DMS53 (cell line): ENCODE measurements around the gene RGS7.

ENCODE experiments used
- DNase-seq: peaks from one replicate; lab custom pipeline; 2025; lab: John Stamatoyannopoulos, UW

Gene RGS7

DNA sequence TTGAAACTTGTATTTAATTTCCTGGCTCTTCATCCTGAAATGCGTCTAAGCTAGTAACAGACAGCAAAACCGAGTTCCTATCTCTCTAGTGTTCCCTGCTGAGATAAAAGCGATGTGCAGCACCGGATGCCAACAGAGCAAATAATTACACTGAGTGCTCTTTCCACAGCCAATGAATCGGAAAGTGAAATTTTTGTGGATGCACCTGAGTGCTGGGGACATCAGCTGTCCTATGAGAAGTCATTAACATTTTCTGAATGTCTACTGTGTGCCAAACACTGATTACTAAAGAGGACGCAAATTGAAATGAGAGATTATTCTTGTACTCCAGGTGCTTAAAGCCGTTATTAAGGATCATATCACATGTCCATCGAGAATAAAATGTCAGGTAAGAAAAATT is 278.0 kb downstream of the RGS7 start:
- DNase-seq: no peak

DNA sequence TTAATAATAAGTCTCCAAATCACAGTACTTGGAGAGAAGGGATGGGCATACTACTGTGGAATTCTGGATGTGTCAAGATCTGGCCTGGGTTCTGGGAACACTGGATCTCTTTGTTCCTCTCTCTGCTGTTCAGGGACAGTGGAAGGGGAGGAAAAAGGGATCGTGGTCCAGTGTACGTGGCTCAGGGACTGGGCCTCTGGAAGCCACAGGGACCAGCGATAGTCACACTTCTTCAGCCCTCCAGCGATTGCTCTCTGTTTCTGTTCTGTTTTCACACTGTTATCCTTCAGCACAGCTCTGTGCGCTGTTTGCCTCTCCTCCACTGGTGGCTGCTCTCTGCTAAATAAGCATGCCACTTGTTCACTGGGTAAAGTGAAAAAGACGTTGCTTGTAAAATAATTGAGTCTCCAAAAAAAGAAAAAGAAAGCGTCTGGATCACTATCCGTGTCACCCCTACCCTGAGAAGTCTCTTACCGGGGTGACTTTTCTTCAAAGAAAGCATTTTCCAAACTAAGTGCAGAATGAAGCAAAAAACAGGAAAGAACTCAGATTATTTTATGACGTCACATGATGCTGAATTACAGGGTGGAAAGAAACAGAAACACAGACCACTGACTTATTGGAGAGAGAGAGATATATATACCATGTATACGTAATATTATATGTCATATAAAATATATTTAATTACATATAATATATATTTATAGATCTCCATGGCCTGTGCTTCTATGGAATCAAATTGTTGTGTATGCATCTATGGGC is 279.4 kb downstream of the RGS7 start:
- no peak for DNase-seq

DNA sequence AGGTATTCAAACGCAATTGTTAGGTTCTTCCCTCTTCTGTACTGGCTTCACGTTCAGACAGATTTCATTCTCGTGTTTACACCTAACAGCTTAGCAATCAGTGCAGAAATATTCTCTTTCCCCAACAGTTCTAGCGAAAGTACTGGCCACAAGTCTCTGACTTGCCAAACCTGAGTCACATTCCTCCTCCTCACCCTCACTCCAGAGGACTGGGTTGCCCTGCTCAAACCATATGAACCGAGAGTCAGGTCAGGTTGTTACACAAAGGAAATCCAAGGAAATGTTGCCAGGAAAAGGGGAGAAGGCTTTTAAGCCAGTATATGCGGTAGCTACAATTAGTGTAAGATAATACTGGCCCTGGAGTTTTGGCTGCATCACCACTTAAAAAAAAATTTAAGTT is 282.5 kb downstream of the RGS7 start:
- no peak for DNase-seq

DNA sequence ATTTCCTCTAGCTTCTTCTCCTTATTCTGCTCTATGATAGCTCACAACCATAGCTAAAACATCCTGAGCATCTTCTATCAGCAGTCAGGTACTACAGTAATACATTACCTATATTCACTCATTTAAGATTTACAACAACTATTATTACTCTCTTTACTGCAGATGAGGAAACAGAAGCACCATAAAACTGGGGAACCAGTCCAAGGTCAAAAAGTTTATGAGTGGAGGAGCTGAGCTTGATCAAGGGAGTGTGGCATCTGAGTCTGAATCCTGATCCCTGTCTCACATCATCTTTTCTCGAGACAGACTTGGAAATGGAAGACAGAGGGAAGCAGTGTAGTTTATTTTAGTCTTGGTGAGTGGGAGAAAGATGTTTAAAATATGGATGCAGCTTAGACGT is 288.6 kb downstream of the RGS7 start:
- no peak for DNase-seq

DNA sequence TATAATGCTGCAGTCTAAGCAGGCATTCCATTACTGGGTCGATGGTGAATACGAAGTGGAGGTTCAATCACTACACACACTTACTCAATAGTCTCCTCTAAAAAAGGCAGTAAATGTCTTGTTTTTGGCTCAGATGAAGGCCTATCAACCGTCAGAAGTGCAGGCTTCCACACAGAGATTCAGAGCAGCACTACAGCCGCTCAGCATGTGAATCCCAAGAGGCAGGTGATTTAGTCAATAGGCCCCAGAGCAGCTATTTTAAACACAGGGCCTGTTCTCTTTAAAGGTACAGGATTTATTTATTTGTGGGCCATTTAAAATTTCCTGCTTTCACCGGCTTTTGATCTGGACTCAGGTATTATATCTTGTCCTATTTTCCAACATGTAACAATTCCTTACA is 293.7 kb downstream of the RGS7 start:
- no peak for DNase-seq

DNA sequence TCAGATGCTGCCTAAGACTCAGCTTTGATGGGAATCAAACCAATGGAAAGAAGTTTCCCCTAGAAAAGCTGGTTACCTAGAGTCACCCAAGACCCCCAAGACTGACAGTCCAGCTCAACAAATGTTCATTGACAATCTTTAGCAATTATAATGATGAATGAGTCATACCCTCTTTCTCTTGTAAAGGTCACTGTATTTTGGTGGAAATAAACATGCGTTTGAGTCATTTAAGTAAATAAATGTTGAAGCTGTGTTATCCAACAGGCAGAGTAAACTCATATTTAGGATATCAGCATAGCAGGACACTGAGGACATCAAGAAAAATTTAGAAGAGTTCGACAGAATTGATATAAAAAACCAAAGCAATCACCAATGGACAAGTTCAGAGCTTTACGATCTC is 295.9 kb downstream of the RGS7 start:
- peak; percentile 53 for DNase-seq

DNA sequence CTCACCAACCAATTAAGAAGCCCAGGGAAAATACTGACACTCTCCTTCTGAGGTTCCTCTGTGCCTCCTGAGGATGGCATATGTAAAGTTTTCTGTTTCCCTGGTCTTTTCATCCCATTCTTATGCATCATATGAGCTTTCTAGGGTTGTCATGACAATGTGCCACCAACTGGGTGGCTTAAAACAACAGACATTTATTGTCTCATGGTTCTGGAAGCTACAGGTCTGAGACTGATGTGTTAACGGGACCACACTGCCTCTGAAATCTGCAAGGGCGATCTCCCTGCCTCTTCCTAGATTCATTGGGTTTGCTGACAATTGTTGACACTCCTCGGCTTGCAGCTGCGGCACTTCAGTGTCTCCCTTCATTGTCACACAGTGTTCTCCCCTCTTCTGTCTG is 308.4 kb downstream of the RGS7 start:
- no peak for DNase-seq

DNA sequence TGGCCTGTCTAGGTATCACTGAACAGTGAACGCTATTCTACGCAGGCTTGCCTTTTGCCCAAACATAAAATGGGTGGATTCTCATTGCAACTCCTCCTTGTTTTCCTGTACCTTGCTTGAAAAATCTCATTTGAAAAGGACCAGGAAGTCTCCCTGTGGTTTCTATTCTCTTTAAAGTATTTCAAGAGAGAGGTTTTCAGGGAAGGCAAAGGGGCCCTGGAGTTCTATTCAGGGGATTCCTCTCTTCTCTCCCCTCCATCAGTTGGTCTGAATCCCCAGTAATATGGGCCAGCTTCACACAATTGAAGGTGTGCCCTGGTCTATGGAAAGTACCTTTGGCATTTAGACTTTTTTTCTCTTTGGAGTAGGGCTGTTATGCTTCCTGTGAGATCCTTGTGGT is 311.3 kb downstream of the RGS7 start:
- DNase-seq: no peak

GRCh38 chr1:241034203-241034936 is 322.6 kb downstream of the RGS7 start:
- no peak for DNase-seq

DNA sequence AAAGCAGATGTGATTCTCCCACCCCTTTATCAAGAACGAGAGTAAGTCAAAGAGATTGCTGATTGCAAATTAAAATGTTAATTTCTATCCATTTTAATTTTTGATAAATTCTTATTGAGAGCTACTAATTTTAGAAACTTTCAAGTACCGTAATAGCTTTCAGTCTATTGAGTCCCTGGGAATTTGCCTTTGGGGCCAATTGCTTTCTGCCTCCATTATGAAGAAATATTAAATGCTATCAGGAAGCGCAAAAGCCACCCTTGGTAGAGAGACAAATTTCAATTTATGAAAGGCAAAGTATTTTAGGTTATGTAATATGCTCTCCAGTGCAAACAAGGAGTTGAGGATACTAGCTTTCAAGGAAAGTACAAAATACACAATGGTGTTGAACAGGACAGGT is 332.2 kb downstream of the RGS7 start:
- DNase-seq: no peak

- no peak for DNase-seq
These were observed 334.6 kb downstream of the RGS7 start for GRCh38 chr1:241022366-241022765.

- no peak for DNase-seq
These were observed 335.9 kb downstream of the RGS7 start for GRCh38 chr1:241020851-241021697.

DNA sequence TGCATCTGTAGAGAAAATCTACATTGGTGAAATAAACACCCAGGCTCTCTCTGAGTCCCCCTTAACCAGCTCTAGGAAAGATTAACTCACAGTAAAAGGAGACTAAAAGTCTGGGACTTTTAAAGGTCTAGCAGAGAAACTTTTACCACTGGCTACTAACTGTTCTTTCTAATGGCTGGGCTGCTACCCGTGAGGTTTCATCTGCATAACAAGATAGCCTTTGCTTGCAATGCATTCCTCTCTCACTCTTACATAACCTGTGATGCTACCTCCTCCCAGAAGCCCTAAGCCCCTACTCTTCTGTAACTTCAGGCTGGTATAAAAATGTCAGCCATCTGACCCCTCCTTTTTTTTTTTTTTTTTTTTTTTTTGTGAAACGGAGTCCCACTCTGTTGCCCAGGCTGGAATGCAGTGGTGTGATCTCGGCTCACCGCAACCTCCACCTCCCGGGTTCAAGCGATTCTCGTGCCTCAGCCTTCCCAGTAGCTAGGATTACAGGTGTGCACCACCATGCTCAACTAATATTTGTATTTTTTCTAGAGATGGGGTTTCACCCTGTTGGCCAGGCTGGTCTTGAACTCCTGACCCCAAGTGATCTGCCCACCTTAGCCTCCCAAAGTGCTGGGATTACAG is 344.2 kb downstream of the RGS7 start:
- DNase-seq: no peak

GRCh38 chr1:241007668-241008067 is 349.3 kb downstream of the RGS7 start:
- DNase-seq: no peak

DNA sequence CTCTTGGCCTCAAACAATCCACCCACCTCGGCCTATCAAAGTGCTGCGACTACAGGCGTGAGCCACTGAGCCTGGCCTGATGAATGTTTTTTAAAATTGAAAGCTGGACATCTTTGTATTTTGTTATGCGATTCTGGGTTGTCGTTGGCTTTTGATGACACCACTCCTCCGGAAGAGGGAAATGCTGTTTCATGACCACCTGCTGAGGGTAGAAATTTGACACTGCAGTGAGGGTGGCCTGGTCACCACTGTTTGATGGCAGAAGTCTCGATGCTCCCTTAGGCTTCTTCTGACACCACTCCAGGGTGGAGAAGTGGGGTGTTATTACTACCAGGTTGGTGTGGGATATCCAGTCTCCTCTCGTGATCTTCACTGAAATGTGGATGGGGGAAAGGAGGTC is 357.2 kb downstream of the RGS7 start:
- no peak for DNase-seq

GRCh38 chr1:240998441-240999015 is 358.5 kb downstream of the RGS7 start:
- no peak for DNase-seq

GRCh38 chr1:240998024-240998423 is 359.0 kb downstream of the RGS7 start:
- no peak for DNase-seq

DNA sequence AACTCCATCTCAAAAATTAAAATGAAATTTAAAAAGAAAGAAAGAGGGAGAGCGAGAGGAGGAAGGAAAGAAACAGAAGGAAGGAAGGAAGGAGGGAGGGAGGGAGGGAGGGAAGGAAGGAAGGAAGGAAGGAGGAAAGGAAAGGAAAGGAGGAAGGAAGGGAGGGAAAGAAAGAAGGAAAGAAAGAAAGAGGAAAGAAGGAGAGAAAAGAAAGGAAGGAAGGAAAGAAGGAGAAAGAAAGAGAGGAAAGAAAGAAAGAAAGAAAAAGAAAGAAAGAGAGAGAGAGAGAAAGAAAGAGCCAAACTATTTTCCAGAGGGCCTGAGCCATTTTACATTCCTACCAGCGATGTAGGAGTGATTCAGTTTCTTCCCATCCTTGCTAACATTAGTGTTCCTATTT is 364.0 kb downstream of the RGS7 start:
- no peak for DNase-seq

- no peak for DNase-seq
These were observed 365.8 kb downstream of the RGS7 start for GRCh38 chr1:240991230-240991629.

DNA sequence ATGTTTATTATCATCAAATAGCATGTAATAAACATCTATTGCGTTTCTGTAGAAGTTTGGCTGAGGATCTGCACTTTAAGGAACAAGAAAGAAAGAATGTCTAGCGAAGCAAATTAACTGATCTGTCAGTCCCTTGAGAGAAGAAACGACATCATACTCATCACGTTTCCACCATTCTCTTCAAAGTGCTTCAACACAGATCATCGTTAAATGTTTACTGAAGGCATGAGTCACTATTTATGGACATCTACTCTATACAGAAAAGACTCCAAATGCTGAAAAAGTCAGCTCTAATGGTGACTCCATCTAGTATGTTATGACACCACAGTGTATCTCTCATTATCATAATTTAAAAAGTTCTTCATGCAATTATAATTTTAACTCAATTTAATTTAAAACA is 369.1 kb downstream of the RGS7 start:
- peak; percentile 90 for DNase-seq

- DNase-seq: no peak
These were observed 371.9 kb downstream of the RGS7 start for GRCh38 chr1:240985081-240985480.

GRCh38 chr1:240980342-240980741 is 376.7 kb downstream of the RGS7 start:
- DNase-seq: no peak
